GM13977 (cell line): ENCODE measurements around the gene ISLR2.

Experiments
- DNase-seq: peaks from one replicate; pipeline ENCODE4 v3.0.0; 2012; ENCODE audit warnings: low spot score
- in situ Hi-C: fragments of 300-500 bp; cut with MboI; formaldehyde crosslinking; loops from one replicate; pipeline ENCODE4 v1.12.0; 2022; ENCODE audit warnings: low sequenced_read_pairs, low pct_unique_long_range_greater_than_20kb, mixed read lengths, inconsistent platforms; ENCODE audit not compliant: unreplicated experiment
- TF ChIP-seq, protein P1 (sequence below): IDR thresholded peaks from 2 replicates; pipeline ENCODE4 v1.5.1; 2012; ENCODE audit warnings: mild to moderate bottlenecking, control low read depth; ENCODE audit not compliant: insufficient read depth; ENCODE audit errors: extremely low read depth, missing control alignments

ISLR2 gene

GRCh38 chr15:74144153-74144775, 13.9 kb downstream of the ISLR2 start:
- in situ Hi-C loops, result no loop called here
- TF ChIP-seq, protein P1, sequence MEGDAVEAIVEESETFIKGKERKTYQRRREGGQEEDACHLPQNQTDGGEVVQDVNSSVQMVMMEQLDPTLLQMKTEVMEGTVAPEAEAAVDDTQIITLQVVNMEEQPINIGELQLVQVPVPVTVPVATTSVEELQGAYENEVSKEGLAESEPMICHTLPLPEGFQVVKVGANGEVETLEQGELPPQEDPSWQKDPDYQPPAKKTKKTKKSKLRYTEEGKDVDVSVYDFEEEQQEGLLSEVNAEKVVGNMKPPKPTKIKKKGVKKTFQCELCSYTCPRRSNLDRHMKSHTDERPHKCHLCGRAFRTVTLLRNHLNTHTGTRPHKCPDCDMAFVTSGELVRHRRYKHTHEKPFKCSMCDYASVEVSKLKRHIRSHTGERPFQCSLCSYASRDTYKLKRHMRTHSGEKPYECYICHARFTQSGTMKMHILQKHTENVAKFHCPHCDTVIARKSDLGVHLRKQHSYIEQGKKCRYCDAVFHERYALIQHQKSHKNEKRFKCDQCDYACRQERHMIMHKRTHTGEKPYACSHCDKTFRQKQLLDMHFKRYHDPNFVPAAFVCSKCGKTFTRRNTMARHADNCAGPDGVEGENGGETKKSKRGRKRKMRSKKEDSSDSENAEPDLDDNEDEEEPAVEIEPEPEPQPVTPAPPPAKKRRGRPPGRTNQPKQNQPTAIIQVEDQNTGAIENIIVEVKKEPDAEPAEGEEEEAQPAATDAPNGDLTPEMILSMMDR, result no peak
- no peak for DNase-seq

- in situ Hi-C loops, result no loop called here
- no peak for DNase-seq
- TF ChIP-seq, protein P1, result no peak
These were observed 16.0 kb downstream of the ISLR2 start for GRCh38 chr15:74146277-74146800.

GRCh38 chr15:74147051-74147450, 16.7 kb downstream of the ISLR2 start:
- TF ChIP-seq, protein P1, result no peak
- in situ Hi-C loops, result no loop called here
- DNase-seq, result no peak

DNA sequence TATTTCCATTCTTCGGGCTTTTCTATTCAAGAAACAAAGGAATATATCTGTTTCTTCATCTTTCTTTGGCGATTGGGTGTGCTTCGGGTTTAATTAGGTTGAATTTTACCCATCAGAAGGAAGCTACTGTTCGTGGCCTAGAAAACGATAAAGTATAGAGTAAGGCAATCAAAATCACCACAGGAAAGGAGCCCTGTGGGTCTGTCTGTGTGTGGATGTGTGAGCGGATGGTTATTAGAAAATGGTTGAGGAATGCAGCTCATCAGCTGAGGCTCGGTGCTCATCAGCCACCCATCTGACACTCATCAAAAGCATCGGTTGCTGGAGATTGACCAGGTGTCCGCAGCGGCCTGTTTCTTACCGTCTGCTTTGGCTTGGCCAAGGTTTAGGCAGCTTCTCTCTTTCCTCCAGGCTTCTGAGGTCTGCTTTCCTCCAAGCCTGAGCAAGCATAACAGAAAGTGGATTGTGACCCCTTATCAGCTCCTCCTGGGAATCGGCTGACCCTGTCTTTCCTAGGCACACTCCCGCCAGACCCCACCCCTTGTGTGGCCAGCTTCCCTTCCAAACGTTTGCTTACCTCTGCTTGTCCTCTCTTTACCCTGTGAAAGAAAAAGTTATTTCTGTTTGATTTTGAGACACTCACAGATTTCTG, 25.5 kb downstream of the ISLR2 start:
- DNase-seq, result no peak
- TF ChIP-seq, protein P1, result no peak
- in situ Hi-C loops, result no loop called here

- TF ChIP-seq, protein P1, result no peak
- DNase-seq, result peak; percentile 28
- in situ Hi-C loops, result no loop called here
These were observed 26.5 kb downstream of the ISLR2 start for GRCh38 chr15:74156678-74157411.

DNA sequence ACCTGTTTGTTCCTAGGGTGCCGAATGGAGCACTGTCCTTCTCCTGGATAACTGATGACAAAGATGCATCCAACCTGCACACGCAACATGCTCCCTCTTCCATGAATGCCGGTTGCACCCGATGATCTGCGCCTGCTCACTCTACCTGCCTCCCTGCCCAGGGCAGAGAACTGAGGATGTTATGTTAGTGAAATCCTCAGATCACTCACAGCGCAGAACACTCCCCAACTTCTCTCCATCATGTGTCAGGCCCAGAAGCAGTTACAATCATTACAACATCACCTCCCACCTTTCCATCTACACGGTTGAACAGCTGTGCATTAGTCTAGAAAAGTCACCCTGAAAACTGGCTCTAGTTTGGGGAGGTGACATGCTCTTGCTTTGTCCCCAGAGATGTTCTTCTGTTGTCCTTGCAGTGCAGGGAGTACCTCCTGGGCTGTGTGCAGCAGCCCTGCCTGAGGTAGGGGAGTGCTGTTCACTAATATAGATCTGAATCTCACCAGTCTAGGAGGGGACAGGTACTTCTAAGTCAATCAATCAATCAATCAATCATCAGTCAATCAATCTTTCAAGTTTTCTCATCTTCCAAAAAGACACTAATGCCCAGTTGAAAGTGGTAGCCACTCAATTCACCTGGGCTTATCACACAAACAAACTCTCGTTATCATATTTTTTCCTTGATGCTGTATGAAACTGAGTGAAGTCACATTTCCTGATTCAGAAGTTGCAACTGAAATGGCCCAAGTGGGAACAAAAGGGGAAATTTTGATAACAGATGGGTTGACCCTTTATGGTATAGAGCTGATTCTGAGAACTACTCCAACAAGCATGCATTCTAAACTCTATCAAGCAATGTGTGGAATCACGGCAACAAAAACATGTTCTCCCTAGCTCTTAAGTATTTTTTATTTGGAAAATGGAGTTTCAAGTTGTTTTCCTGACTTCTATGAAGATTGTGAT, 27.8 kb downstream of the ISLR2 start:
- TF ChIP-seq, protein P1, result no peak
- in situ Hi-C loops, result no loop called here
- DNase-seq, result peak; percentile 27
